HuH-7 (cell line): Measurements from ENCODE around the gene TEAD2.

Experiments
- DNase-seq: peaks from one replicate; pipeline ENCODE4 v3.0.0; 2011; ENCODE audit warnings: low spot score

TEAD2 gene

DNA sequence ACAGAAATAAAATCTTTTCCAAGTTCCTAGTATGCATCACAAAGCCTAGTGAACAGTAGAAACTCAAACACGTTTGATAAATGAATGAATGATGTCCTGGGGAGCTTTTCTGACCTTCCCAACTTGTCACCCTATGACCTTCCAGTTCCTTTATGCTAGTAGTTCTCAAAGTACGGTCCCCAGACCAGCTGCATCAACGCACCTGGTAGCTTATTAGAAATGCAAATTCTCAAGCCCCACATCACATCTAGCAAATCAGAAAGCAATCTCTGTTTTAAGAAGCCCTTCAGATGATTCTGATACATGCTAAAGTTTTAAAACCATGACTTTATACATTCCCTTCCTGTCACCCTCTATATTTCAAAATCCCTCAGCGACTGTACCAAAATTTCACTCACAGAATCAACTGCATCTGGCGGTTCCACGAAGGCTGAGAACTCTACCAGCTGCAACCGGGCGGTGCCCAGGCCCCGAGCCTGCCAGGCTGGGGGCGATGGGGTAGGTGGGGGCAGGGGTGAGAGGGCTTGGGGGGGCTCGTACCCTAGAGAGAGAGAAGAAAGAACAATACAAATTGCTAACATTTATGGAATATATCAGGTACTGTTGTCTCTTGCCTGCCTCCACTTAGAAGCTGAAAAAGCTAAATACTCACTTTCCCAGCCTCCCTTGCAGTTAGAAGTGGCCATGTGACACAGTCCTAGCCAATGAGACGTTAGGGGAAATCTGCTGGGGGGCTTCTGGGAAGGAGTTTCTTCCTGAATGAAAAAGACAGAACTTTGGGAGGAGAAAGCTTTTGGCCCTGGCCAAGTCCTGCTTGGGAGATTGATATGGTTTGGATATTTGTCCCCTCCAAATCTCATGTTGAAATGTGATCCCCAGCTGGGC, 13.7 kb downstream of the TEAD2 start:
- DNase-seq = no peak

DNA sequence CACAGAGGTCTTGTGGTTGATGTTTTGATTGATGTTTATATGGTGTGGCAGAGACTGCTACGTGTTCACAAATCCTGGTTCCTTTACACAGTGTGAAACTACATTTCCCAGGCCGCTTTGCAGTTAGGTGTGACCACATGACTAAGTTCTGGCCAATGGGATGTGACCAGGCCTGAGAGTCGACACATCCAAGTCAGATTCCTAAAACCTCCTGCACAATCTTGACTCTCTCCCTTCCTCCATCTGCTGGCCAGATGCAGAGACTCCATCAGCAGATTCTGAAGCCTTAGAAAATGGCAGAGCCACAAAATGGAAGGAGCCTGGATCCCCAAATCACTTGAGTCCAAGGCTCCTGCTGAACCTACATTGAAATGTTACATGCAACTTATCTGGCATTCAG, 14.4 kb downstream of the TEAD2 start:
- DNase-seq = peak; percentile 48

DNA sequence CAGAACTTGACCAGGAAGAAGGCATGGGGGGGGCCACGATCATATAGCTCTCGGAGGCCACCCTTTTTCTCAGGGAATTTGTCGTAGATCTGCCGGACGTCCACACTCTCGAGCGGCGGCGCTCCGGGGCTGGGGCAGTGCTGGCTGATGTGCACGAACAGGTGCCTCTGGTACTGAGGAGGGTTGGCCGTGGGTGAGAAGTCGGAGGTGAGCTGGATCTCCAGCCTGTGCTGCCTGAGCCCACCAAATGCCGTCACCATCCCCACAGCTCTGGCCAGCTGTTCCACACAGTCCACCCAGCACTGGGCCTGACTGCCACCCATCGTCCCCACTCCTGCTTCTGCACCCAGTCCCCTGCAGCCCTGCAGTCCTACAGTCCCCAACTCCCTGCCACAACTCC, 15.0 kb downstream of the TEAD2 start:
- no peak for DNase-seq

DNA sequence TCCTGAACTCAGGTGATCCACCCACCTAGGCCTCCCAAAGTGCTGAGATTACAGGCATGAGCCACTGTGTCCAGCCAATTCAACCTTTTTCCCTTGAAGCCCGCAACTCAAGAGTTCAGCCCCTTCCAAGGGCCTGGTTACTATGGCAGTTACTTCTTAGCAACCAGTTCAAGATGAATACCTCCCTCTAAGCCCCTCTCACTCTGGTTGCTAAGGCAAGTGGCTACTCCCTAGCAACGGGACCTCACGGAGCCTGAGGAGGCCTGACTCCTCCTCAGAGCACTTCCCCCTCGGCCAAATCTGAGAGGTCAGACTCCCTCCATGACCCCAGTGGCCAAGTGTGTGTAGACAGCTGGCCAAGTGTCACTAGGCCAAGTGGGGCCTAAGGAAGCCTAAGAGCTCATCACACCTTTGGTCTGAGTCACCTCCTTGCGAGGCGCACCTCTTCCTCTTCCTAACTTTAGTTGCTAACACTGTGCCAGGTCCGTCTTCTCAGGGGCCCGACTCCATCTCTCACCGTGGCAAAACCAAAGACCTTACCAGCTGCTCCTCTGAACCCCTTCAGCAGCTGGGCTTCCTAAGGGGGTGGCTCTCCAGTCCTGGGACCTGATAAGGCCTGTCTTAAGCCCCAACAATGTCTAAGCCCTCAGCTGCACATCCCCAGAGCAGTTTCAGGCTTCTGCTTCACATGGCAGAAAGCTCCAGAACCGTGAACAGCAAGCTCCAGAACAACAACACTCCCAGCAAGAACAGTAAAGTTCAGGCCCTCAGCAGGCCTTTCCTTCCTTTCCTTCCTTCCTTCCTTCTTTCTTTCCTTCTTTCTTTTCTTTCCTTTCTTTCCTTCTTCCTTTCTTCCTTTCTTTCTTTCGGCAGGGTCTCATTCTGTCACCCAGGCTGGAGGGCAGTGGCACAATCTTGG, 17.5 kb downstream of the TEAD2 start:
- DNase-seq = no peak

DNA sequence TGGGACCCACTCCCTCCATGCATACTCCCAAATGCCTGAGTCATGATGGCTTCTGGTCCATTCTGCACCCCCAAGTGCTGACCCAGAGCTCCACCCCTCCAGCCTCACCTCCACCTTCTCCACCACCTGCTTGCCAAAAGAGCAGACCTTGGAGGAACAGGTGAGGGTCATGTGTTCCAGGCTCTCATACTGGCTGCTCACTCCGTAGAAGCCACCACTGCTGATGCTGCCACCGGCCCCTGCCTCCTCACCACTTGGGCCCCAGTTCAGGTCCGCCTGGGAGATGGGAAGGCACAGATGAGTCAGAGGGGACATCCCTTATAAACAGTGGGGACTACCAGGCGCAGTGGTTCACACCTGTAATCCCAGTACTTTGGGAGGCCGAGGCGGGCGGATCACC, 19.1 kb downstream of the TEAD2 start:
- DNase-seq = no peak

DNA sequence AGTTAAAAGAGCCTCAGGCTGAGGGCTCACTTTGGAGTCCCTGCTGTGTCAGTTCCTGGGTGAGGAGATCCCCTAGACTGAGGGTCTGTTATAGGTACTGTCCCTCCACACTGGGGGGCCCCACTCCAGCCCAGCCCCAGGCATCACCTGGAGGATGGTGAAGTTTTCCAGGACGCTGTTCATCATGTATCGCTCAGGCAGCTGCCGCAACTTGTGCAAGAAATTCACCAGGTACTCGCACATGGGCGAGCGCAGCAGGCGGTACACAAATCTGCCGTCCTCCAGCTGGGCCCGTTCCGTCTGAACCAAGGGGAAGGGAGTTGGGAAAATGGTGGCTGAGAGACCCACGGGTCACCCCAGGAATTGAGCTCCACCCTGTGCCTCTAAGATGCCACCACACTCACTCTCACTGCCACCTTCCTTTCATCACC, 19.9 kb downstream of the TEAD2 start:
- DNase-seq = no peak

DNA sequence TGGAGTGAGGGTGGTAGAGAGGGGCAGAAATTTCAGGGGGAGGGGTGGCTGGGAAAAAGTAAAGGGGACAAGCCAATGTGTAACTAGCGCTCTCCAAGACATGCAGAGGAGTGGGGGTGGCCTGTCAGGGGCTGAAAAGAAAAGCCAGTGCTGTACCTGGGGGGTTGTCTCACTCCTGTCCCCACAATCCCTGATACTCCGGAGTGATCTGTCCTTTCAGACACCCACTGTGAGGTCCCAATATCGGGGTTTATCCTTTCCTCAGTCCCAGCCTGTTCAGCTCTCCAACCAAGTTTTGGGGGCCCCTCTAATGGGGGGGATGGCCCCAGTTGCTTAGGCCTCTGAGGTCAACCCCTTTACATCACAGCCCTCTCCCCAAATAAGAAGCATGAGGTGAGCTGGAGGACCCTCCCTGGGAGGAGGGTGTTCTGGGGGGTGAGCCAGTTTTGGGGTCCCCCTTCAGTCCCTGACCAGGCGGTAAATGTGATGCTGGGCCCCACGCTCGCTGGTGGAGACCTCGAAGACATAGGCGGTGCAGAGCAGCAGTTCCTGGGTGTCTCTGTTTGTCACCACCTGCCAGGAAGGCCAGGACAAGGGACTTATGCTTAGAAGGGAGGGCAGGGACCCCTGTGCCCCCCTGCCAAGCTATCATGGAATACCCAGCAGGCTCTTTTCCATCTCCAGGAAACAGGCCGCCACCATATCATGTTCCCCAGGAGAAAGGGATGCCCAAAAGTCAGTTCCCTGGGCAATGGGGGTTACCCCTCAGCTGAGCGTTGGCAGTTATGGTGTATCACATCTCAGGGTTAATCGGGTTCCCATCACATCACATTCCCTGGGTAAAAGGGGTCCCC, 21.1 kb downstream of the TEAD2 start:
- DNase-seq = no peak

DNA sequence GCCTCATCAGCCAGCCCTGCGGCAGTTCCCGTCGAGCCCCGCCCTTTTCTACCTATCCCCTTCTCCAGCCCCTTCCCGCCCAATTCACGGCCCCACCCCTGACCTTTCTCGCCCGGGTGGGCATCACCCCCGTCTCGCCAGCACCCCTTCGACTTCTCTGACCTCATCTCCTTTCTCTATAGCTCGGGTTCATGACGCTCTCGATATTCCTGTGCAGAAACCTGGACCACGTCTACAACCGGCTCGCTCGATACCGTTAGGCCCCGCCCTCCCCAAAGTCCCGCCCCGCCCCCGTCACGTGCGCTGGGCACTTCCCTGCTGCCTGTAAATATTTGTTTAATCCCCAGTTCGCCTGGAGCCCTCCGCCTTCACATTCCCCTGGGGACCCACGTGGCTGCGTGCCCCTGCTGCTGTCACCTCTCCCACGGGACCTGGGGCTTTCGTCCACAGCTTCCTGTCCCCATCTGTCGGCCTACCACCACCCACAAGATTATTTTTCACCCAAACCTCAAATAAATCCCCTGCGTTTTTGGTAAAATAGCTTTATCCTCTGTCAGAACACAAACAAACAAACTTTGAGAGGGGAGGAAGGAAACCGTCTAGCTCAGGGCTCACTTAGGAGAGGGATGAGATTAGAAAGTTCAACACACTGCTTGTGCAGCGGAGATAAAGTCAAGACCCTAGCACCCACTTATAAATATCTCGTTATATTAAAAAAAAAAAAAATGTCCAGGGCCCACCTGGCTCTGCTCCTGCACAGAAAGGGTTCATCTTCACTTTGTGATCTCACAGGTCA, 21.9 kb downstream of the TEAD2 start:
- peak; percentile 86 for DNase-seq

DNA sequence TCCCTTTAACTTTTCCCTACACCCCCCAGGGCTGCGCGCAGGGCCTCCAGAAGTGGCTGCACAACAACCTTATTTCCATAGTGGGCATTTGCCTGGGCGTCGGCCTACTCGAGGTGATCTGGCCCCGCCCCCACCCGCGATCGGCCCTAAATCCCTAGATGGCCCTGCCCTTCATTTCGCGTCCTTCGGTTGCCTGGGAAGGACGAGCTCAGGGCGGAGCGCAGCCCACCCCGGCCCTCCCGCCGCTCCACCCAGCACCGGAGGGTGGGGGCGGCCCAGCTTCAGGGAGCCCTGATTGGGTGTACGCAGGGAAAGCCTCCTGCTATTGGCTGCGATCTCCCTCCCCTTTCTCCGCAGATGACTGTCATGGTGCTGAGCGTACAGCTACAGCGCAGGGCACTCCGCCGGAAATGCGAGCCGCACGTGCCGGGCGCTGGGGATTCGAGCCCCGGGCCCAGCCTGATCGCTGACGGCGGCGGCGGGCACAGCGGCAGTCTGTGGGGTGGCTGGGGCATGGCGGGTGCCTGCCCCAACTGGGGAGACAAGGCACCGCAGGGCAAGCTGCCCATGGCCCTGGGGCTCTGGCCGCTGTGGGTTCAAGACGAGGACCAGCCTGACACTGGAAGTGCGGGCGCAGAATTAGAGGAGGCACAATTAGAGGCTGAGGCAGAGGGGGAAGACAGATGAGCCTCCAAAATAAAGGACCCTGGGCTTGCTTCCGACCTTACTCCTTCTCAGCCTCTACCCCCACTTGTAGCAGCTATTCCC, 22.7 kb downstream of the TEAD2 start:
- DNase-seq = no peak

DNA sequence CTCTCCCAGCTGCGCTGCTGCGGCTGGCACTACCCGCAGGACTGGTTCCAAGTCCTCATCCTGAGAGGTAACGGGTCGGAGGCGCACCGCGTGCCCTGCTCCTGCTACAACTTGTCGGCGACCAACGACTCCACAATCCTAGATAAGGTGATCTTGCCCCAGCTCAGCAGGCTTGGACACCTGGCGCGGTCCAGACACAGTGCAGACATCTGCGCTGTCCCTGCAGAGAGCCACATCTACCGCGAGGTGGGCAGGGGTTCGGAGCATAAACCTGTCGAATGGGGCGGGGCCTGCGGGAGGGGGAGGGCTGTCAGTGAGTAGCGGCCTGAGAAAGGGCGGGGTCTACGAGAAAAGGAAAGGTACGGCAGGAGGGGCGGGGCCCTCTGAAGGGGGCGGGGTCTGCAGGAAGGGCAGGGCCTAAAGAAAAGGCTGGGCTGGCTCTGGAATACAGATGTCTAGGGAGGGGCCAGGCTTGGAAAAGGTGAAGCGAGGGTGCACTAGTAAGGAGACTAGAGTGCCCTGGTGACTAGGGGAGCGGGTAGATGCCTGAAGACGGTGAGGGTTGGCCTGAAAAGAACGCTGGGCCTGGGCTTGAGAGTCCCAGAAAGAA, 23.4 kb downstream of the TEAD2 start:
- no peak for DNase-seq

DNA sequence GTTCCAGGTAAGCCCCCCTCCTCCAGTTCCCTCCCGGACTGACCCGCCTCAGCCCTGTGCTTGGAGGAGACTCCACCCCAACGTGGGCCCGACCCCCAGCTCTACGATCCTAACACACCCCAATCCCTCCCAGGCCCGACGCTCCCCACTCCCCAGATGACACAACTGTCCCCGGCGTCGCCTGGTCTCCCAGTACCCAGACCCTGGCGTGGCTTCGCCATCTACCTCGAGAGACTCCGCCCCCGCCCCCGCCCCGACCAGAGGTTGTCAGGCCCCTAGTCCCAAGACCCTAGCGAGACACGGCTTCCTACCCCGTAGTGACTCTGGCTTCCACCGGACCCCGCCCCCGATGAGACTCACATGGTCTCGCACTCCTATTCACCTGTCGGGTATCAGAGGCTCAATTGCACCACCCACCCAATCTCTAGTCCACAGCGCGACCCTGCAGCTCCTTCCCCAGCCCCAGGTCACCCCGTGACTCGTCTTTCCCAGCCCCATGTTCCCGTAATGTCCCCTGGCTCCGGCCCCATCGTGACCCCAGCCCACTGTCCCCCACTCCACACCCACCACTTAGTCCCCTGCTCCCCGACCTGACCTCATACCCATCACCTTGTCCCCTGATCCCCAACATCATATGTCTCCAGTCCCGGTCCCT, 24.1 kb downstream of the TEAD2 start:
- no peak for DNase-seq

DNA sequence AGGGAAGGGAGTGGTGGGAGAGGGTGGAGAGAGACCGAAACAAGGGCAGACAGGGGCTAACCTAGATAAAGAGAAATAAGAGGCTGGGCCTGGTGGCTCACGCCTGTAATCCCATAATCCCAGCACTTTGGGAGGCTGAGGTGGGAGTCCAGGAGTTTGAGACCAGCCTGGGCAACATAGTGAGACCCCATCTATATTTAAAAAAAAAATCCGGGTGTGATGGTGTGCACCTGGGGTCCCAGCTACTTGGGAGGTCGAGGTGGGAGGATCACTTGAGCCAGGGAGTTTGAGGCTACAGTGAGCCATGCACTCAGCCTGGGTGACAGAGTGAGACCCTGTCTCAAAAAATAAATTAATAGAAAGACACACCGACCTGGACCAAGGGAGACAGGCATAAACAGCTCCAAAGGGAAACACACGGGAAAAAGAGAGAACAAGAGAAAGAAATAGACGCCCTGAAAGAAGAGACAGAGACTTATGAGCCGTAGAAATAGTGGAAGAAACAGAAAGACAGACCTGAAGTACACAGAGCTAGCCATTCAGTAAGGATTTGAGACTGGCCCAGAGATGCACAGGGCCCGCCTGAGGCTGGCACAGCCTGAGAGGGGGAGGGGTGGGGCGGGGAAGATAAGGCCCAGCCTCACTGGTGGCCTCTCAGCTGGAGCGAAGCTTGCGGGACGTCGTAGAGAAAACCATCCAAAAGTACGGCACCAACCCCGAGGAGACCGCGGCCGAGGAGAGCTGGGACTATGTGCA, 24.8 kb downstream of the TEAD2 start:
- no peak for DNase-seq

DNA sequence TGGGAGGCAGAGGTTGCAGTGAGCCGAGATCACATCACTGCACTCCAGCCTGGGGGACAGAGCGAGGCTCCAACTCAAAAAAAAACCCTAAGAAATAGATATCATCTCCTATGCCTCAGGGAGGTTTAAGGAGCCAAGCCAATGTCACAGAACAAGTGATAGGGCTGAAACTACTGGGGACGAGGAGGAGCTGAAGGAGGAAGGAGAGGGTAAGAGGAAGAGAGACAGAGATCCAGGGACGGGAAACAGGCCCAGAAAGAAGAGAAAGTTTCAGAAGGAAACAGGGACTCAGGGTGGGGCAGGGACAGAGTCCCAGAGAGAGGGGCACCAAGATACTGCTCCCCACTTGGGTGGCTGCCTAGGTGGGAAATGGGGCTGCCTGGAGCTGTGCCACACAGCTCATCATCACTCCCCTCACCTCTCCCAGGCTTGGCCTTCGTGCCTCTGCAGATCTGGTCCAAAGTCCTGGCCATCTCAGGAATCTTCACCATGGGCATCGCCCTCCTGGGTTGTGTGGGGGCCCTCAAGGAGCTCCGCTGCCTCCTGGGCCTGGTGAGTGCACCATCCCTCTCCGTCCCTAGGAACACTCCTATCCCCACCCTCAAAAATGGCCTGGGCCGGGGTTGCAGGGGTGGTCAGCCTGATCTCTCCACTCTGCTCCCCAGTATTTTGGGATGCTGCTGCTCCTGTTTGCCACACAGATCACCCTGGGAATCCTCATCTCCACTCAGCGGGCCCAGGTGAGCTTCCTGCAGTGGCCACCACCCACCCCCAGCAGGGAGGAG, 25.5 kb downstream of the TEAD2 start:
- no peak for DNase-seq

DNA sequence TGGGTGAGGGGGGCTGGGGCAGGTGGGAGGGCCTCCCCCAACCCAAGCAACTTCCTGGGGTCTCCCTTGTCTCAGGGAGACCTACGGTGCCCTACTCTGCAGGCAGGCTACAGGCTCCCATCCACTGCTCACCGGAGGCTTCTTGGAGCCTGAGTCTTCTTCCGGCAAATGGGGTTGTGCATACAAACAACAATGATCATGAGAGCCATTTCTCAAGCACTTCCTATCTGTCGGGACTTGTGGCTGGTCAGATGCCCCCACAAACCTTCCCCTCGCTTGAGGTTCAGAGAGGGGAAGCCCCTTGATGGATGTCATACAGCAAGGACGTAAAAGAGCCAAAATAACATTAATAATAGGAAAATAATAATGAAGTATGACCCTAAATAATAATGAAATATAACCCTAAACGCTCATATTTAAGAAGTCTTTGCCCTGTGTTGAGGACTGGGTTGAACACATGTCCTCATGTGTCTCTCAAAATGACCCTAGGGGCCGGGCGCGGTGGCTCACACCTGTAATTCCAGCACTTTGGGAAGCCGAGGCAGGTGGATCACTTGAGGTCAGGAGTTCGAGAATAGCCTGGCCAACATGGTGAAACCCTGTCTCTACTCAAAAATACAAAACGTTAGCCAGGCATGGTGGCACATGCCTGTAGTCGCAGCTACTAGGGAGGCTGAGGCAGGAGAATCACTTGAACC, 26.3 kb downstream of the TEAD2 start:
- DNase-seq = no peak

DNA sequence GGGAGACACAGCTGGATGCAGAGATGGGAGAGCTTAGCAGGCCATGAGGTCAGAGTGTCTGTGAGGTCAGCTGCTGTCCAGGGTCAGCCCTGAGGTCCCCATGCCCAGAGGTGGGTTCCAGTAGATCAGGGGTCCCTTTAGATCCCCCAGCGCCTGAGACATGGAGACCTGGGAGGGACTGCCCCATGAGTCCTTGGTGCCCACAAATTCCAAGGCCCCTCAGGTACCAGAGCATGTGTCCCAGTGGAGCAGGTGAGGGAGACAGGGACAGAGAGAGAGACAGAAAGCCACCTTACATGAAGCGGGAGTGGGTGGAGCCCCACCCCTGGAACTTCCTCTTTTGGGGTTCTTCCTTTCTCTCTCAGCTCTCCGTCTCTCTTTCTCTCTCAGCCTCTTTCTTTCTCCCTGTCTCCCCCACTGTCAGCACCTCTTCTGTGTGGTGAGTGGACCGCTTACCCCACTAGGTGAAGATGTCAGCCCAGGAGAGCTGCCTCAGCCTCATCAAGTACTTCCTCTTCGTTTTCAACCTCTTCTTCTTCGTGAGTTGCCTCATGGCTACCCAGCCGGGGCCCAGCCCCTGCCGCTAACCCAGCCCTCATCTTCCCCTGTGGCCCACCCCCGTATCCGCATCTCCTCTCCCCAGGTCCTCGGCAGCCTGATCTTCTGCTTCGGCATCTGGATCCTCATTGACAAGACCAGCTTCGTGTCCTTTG, 27.0 kb downstream of the TEAD2 start, which contains the start of gene CD37:
TSS of gene CD37 (plus strand) at position 336 of the 713 bp plus-strand sequence. CDS start at position 471, 135 bp downstream.
- no peak for DNase-seq

DNA sequence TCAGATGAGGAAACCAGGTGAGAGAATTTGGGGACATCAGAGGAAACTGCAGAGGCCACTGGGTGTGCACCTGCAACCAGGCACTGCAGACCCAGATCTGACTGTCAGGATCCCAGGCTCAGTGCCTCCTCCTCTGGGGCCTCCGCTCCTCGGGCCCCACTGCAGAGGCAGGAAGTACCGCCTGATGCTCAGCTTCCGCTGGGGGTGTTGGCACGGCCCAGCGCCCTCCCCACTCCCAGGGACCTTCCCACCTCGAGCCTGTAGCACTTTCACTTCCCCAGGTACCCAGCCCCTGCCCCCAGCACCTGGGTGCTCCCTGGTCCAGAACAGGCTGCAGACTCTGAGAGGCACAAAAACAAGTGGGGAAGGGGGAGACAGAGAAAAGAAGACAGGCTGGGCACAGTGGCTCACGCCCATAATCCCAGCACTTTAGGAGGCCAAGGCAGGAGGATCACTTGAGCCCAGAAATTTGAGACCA, 28.4 kb downstream of the TEAD2 start:
- no peak for DNase-seq
